H9 (cell line): Measurements from ENCODE around the gene URAD. TPM values are rescaled to one million over a fixed set of nuclear protein-coding genes. Genes with fewer than 3 reads are reported as not detected.

Experiments used
- DNase-seq: peaks from one replicate; pipeline ENCODE4 v3.0.0-alpha.2; 2017
- H2AFZ ChIP-seq: one replicate; pipeline ENCODE4 v1.6.1; 2013; ENCODE audit warnings: mild to moderate bottlenecking, low read length, control low read depth, moderate library complexity
- H2AK5ac ChIP-seq: 2 replicates; pipeline ENCODE4 v1.6.1; 2013; ENCODE audit warnings: low read length, control low read depth, mixed read lengths; ENCODE audit not compliant: insufficient read length
- H2BK120ac ChIP-seq: one replicate; pipeline ENCODE4 v1.6.1; 2013; ENCODE audit warnings: low read depth, mild to moderate bottlenecking, low read length, control low read depth, inconsistent platforms; ENCODE audit not compliant: poor library complexity, severe bottlenecking
- H2BK12ac ChIP-seq: 2 replicates; pipeline ENCODE4 v1.6.1; 2013; ENCODE audit warnings: low read length, control low read depth, mixed read lengths, low read depth; ENCODE audit not compliant: insufficient read length
- H2BK15ac ChIP-seq: 2 replicates; pipeline ENCODE4 v1.6.1; 2013; ENCODE audit warnings: low read depth, low read length, control low read depth
- H2BK20ac ChIP-seq: one replicate; pipeline ENCODE4 v1.6.1; 2013; ENCODE audit warnings: low read depth, mild to moderate bottlenecking, low read length, control low read depth, inconsistent platforms; ENCODE audit not compliant: poor library complexity, severe bottlenecking
- H2BK5ac ChIP-seq: 2 replicates; pipeline ENCODE4 v1.6.1; 2013; ENCODE audit warnings: low read length, control low read depth, mixed read lengths; ENCODE audit not compliant: insufficient read length
- H3K14ac ChIP-seq: 2 replicates; pipeline ENCODE4 v1.6.1; 2013; ENCODE audit warnings: low read length, control low read depth; ENCODE audit not compliant: insufficient read depth
- H3K18ac ChIP-seq: 2 replicates; pipeline ENCODE4 v1.6.1; 2013; ENCODE audit warnings: low read depth, mild to moderate bottlenecking, mixed read lengths, low read length, control low read depth; ENCODE audit not compliant: insufficient read length
- H3K23ac ChIP-seq: 2 replicates; pipeline ENCODE4 v1.6.1; 2013; ENCODE audit warnings: low read length, control low read depth, mixed read lengths, low read depth; ENCODE audit not compliant: insufficient read length
- H3K23me2 ChIP-seq: 2 replicates; pipeline ENCODE4 v1.6.1; 2013; ENCODE audit warnings: low read depth, mild to moderate bottlenecking, mixed read lengths, low read length, control low read depth; ENCODE audit not compliant: insufficient read length, poor library complexity, severe bottlenecking
- H3K27ac ChIP-seq: 2 replicates; pipeline ENCODE4 v1.5.1; 2013; ENCODE audit warnings: low read length, control low read depth, mixed read lengths, low read depth; ENCODE audit not compliant: insufficient read length
- H3K27me3 ChIP-seq: 2 replicates; pipeline ENCODE4 v1.6.1; 2013; ENCODE audit warnings: low read length, control low read depth, inconsistent platforms; ENCODE audit not compliant: insufficient read depth
- H3K4ac ChIP-seq: 2 replicates; pipeline ENCODE4 v1.6.1; 2013; ENCODE audit warnings: low read depth, mild to moderate bottlenecking, control low read depth, inconsistent platforms, low read length, moderate library complexity
- H3K4me1 ChIP-seq: 2 replicates; pipeline ENCODE4 v1.6.1; 2013; ENCODE audit warnings: low read length, control low read depth, inconsistent platforms; ENCODE audit not compliant: insufficient read depth
- H3K4me2 ChIP-seq: 2 replicates; pipeline ENCODE4 v1.6.1; 2013; ENCODE audit warnings: low read length, control low read depth, mixed read lengths; ENCODE audit not compliant: insufficient read length, insufficient read depth
- H3K56ac ChIP-seq: 2 replicates; pipeline ENCODE4 v1.6.1; 2013; ENCODE audit warnings: low read depth, mild to moderate bottlenecking, mixed read lengths, low read length, control low read depth; ENCODE audit not compliant: insufficient read length
- H3K79me1 ChIP-seq: 2 replicates; pipeline ENCODE4 v1.6.1; 2013; ENCODE audit warnings: low read depth, mild to moderate bottlenecking, moderate library complexity, low read length, control low read depth, inconsistent platforms; ENCODE audit not compliant: insufficient read depth, poor library complexity, severe bottlenecking
- H3K79me2 ChIP-seq: 2 replicates; pipeline ENCODE4 v1.6.1; 2013; ENCODE audit warnings: low read length, control low read depth, inconsistent platforms; ENCODE audit not compliant: insufficient read depth
- H3K9ac ChIP-seq: 2 replicates; pipeline ENCODE4 v1.6.1; 2013; ENCODE audit warnings: low read length, control low read depth, mixed read lengths; ENCODE audit not compliant: insufficient read length; ENCODE audit errors: extremely low read depth
- H3K9me3 ChIP-seq: one replicate; pipeline ENCODE4 v1.6.1; 2013; ENCODE audit warnings: low read depth, low read length, inconsistent platforms; ENCODE audit not compliant: control insufficient read depth
- H3T11ph ChIP-seq: one replicate; pipeline ENCODE4 v1.6.1; 2013; ENCODE audit warnings: mild to moderate bottlenecking, low read length, control low read depth, inconsistent platforms
- H4K20me1 ChIP-seq: one replicate; pipeline ENCODE4 v1.6.1; 2013; ENCODE audit not compliant: control insufficient read depth, insufficient read length, insufficient read depth
- H4K5ac ChIP-seq: 2 replicates; pipeline ENCODE4 v1.6.1; 2013; ENCODE audit warnings: low read depth, mild to moderate bottlenecking, mixed read lengths, low read length, control low read depth; ENCODE audit not compliant: insufficient read length
- H4K8ac ChIP-seq: replicated peaks from 2 replicates; pipeline ENCODE4 v1.6.1; 2013; ENCODE audit warnings: low read length, control low read depth, mixed read lengths, low read depth; ENCODE audit not compliant: insufficient read length
- H4K91ac ChIP-seq: 2 replicates; pipeline ENCODE4 v1.6.1; 2013; ENCODE audit warnings: low read depth, mild to moderate bottlenecking, moderate library complexity, mixed read lengths, low read length, control low read depth; ENCODE audit not compliant: insufficient read length
- H3K27ac Mint-ChIP-seq, 3 experiments: 2 replicates in 2 of 3; 3 replicates in 1 of 3; pipeline ENCODE4 v1.8.0; 2020 to 2021; ENCODE audit warnings: mixed read lengths in 3 of 3, mild to moderate bottlenecking in 1 of 3, moderate library complexity in 1 of 3
- H3K27me3 Mint-ChIP-seq: 2 replicates; pipeline ENCODE4 v1.8.0; 2021; ENCODE audit warnings: low read depth, mild to moderate bottlenecking, moderate library complexity, mixed read lengths
- H3K36me3 Mint-ChIP-seq, 3 experiments: 2 replicates in 2 of 3; 3 replicates in 1 of 3; pipeline ENCODE4 v1.8.0; 2020 to 2021; ENCODE audit warnings: low read depth in 3 of 3, mixed read lengths in 3 of 3; ENCODE audit not compliant: insufficient read depth in 1 of 3
- H3K4me1 Mint-ChIP-seq, 2 experiments: 2 replicates each; pipeline ENCODE4 v1.8.0; 2020; ENCODE audit warnings: mixed read lengths in 2 of 2
- H3K4me3 Mint-ChIP-seq, 2 experiments: 2 replicates in 1 of 2; 3 replicates in 1 of 2; pipeline ENCODE4 v1.8.0; 2020 to 2021; ENCODE audit warnings: mild to moderate bottlenecking in 2 of 2, mixed read lengths in 2 of 2, moderate library complexity in 1 of 2
- H3K9me3 Mint-ChIP-seq, 2 experiments: 2 replicates in 1 of 2; 3 replicates in 1 of 2; pipeline ENCODE4 v1.8.0; 2020; ENCODE audit warnings: mild to moderate bottlenecking in 2 of 2, mixed read lengths in 2 of 2, moderate library complexity in 1 of 2
- WGBS: extraction: QIAGEN DNeasy Blood & Tissue Kit; methylation state at CpG from one replicate; pipeline ENCODE4 v1.1.7; 2013; ENCODE audit warnings: missing lambda C conversion rate, low lambda C conversion rate, mixed read lengths; ENCODE audit not compliant: insufficient read length; ENCODE audit errors: extremely low coverage; 5-methylcytosine and 5-hydroxymethylcytosine counted together
- total RNA-seq: library from RNA; stranded (reverse); gene quantifications from 2 replicates; pipeline ENCODE4 v1.2.1, GENCODE V29; 2021
- TF ChIP-seq, protein P1 (sequence below): fragments of 200-600 bp; sonication (generic); conservative IDR thresholded peaks from 3 replicates; pipeline ENCODE4 v1.8.0; 2021; ENCODE audit warnings: antibody characterized with exemption, mild to moderate bottlenecking

The URAD gene
- total RNA-seq, 1 experiment from 2014 or later = not detected

DNA sequence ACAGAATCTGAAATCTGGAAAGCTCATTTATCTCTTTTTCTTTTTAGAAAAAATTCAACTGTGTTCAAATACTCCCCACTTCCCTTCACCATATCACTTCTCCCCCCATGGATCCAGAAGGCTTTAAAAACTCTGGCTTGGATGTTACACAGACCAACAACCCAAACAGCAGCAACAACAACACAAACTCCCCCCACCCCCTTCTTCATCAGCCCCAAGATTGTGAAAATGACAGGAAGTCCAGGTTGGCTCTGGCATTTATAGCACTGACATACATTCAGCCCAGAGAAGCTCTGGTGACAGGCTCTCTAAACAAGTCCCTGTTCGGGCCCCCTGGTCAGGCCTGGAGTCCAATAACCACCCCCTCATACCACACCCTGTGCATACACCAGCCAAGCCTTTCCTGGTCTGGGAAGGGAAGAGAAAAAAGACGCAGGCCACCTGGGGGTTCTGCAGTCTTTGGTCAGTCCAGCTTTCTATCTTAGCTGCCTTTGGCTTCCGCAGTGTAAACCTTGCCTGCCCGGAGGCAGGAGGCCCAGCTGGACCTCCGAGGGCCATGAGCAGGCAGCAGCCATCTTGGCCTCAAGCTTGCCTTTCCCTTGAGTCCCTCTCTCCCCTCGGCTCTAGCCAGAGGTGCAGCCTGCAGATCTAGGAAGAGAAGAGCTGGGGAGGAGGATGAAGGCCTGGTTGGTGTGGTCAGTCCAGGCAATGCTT, 26.2 kb downstream of the URAD start:
- Histone ChIP-seq H4K91ac (no peak overlapping the region), H2BK12ac (no peak overlapping the region), H2BK15ac (no peak overlapping the region), H4K5ac (no peak overlapping the region), H3K14ac (no peak overlapping the region; the same call in 1 of the 2 replicates), H3K27me3 (peaks cover 92% of the 10 kb centered on the region), H3K18ac (no peak overlapping the region), H3K4ac (no peak overlapping the region), H3K4me2 (peak overlapping the region; percentile 11), H2AFZ (no peak overlapping the region), H3K4me1 (peaks cover 5% of the 10 kb centered on the region; the same call in 1 of the 2 replicates), H3K9me3 (no peaks in the 10 kb centered on the region), H3K23me2 (no peaks in the 10 kb centered on the region), H2AK5ac (no peak overlapping the region), H3K56ac (no peak overlapping the region), H2BK5ac (no peak overlapping the region), H3T11ph (no peak overlapping the region), H3K27ac (no peak overlapping the region), H3K79me2 (no peaks in the 10 kb centered on the region), H4K8ac (no peak overlapping the region), H2BK20ac (no peak overlapping the region), H3K9ac (no peak overlapping the region), H3K79me1 (no peaks in the 10 kb centered on the region), H4K20me1 (no peaks in the 10 kb centered on the region), H2BK120ac (no peak overlapping the region), H3K23ac (no peak overlapping the region)
- no peaks in the 10 kb centered on the region for H3K36me3 Mint-ChIP-seq
- peaks cover 100% of the 10 kb centered on the region for H3K27me3 Mint-ChIP-seq
- DNase-seq = peak; percentile 60
- peaks cover 4 to 16% of the 10 kb centered on the region in 2 experiments for H3K9me3 Mint-ChIP-seq
- H3K4me3 Mint-ChIP-seq = peak overlapping the region in 1 of 2 experiments; percentile 65; a peak in 3 of 5 replicates
- WGBS = no CpG with 5 or more reads among the region's 6 CpGs
- no peak overlapping the region for H3K27ac Mint-ChIP-seq
- TF ChIP-seq, protein P1, sequence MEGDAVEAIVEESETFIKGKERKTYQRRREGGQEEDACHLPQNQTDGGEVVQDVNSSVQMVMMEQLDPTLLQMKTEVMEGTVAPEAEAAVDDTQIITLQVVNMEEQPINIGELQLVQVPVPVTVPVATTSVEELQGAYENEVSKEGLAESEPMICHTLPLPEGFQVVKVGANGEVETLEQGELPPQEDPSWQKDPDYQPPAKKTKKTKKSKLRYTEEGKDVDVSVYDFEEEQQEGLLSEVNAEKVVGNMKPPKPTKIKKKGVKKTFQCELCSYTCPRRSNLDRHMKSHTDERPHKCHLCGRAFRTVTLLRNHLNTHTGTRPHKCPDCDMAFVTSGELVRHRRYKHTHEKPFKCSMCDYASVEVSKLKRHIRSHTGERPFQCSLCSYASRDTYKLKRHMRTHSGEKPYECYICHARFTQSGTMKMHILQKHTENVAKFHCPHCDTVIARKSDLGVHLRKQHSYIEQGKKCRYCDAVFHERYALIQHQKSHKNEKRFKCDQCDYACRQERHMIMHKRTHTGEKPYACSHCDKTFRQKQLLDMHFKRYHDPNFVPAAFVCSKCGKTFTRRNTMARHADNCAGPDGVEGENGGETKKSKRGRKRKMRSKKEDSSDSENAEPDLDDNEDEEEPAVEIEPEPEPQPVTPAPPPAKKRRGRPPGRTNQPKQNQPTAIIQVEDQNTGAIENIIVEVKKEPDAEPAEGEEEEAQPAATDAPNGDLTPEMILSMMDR = no peak
- peaks cover 22 to 37% of the 10 kb centered on the region in 2 experiments for H3K4me1 Mint-ChIP-seq
